Memory B cell (primary cell): ENCODE results near the gene MOV10L1.
A peak's percentile ranks its signal among the peaks of the same experiment; 100 is the strongest.

Experiments
- ATAC-seq: fragments of 150-1000 bp; cut with Tn5 transposase; 2 replicates; pipeline ENCODE4 v1.10.0; 2021; ENCODE audit warnings: low read depth, mild to moderate bottlenecking, moderate library complexity
- DNase-seq, 2 donors: peaks; one replicate each; pipeline ENCODE4 v3.0.0; 2022; ENCODE audit warnings: low spot score in 2 of 2
- H3K27ac Mint-ChIP-seq: one replicate; pipeline ENCODE4 v1.8.0; 2022; ENCODE audit warnings: mild to moderate bottlenecking, moderate library complexity, mixed read lengths
- H3K27me3 Mint-ChIP-seq: one replicate; pipeline ENCODE4 v1.8.0; 2022; ENCODE audit warnings: mixed read lengths
- H3K36me3 Mint-ChIP-seq: one replicate; pipeline ENCODE4 v1.8.0; 2022; ENCODE audit warnings: mild to moderate bottlenecking, mixed read lengths
- H3K4me1 Mint-ChIP-seq: one replicate; pipeline ENCODE4 v1.8.0; 2022; ENCODE audit warnings: mixed read lengths
- H3K4me3 Mint-ChIP-seq: one replicate; pipeline ENCODE4 v1.8.0; 2022; ENCODE audit warnings: mild to moderate bottlenecking, moderate library complexity, mixed read lengths
- H3K9me3 Mint-ChIP-seq: one replicate; pipeline ENCODE4 v1.8.0; 2022; ENCODE audit warnings: mixed read lengths

The MOV10L1 gene

DNA sequence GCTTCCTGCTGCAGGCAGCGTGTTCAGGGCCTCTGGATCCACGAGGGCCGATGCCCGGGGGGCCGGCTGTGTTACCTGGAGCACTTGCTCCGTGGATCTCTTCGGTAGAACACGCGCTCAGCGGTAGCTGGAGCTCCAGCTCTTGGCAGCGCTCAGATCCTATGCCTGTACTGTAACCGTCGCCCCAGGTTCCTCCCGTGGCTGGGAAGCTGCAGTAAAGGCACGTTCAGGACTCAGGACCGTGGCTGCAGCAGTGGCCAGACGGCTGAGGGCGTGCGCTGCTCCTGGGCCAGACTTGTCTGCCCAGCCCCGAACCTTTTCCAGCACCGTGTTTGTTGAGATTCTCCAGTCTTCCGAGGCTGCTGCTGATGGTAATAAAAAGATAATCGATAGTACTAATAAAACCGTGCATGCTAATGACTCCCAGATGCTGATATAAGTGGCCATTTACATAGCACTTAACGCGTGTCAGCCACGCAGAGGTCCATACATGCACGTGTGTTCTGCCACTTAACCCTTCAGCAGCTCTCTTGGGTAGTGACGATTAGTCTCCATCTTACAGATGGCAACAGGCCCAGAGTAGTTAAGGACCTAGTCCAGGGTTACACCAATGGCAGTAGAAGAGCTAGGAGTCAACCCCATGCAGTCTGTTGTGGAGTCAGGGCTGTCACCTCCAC is 1.4 kb downstream of the MOV10L1 start:
- H3K27ac Mint-ChIP-seq, result no peak overlapping the region
- ATAC-seq (no peak), DNase-seq (no peak)
- no peaks in the 10 kb centered on the region for H3K4me1 Mint-ChIP-seq
- peaks cover 10% of the 10 kb centered on the region for H3K9me3 Mint-ChIP-seq
- H3K4me3 Mint-ChIP-seq, result no peak overlapping the region
- H3K27me3 Mint-ChIP-seq, result peaks cover 7% of the 10 kb centered on the region
- H3K36me3 Mint-ChIP-seq, result peaks cover 6% of the 10 kb centered on the region

DNA sequence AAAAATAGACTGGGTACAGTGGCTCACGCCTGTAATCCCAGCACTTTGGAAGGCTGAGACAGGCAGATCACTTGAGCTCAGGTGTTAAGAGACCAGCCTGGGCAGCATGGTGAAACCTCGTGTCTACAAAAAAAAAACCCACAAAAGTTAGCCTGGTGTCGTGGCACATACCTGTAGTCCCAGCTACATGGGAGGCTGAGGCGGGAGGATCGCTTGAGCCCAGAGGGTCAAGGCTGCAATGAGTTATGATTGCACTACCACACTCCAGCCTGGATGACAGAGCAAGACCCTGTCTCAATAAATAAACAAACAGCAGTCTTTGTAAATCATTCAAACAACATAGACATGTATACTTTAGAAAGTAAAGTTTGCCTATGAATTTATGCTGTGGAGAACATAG is 2.5 kb downstream of the MOV10L1 start:
- ATAC-seq (no peak), DNase-seq (no peak)
- Mint-ChIP-seq H3K27ac (no peak overlapping the region), H3K9me3 (peaks cover 3% of the 10 kb centered on the region), H3K36me3 (peaks cover under 1% of the 10 kb centered on the region), H3K4me3 (no peak overlapping the region), H3K4me1 (no peaks in the 10 kb centered on the region), H3K27me3 (peaks cover 6% of the 10 kb centered on the region)

DNA sequence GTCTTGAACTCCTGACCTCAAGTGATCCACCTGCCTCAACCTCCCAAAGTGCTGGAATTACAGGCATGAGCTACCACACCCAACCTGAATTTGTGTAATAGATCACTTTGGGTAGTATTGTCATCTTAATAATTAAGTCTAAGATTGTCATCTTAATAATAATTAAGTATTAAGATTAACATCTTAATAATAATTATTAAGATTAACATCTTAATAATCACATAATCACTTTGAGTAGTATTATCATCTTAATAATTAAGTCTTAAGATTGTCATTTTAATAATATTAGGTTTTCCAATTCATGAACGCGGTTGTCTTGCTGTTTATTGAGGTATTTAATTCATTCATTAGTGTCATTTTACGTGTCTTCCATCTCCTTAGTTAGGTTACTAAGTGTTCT is 8.2 kb downstream of the MOV10L1 start:
- H3K27me3 Mint-ChIP-seq, result peaks cover 18% of the 10 kb centered on the region
- H3K27ac Mint-ChIP-seq, result no peak overlapping the region
- ATAC-seq, result no peak
- no peak for DNase-seq
- no peaks in the 10 kb centered on the region for H3K36me3 Mint-ChIP-seq
- no peaks in the 10 kb centered on the region for H3K9me3 Mint-ChIP-seq
- H3K4me3 Mint-ChIP-seq, result no peak overlapping the region
- H3K4me1 Mint-ChIP-seq, result peaks cover 9% of the 10 kb centered on the region

DNA sequence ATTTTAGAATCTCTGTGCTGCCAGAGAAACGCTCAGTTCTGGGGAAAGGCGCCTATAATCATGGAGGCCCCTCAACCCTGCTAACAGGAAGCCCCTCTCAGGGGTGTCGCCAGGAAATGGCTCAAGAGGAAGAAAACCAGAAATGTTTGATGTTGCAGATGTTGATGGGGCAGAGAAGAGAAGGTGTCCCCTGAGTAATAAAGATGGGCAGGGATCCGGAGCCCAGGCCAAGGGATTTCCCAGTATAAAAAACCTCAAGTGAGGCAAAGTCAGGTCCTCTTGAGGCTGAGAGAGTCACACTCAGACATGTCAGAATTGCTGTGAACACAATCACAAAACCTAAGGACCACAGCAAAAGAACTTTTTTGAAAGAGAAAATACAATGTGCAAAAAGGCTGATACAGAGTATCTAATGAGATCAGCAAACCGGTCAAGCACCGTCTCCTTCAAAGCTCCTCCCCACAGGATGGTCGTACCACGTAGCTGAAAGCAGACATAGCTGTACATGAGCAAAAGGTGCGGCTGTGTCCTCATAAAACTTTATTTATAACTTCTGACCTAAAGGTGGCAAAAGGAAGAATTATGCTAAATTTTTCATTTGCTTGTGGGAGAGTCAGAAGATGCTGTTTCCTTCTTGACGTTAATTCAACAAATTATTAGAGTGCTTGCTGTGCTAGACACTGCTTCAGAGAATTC is 12.2 kb downstream of the MOV10L1 start:
- H3K4me3 Mint-ChIP-seq, result no peak overlapping the region
- peak; percentile 52 for ATAC-seq
- H3K36me3 Mint-ChIP-seq, result no peaks in the 10 kb centered on the region
- peaks cover 12% of the 10 kb centered on the region for H3K27me3 Mint-ChIP-seq
- DNase-seq, result no peak
- no peak overlapping the region for H3K27ac Mint-ChIP-seq
- H3K4me1 Mint-ChIP-seq, result peaks cover 13% of the 10 kb centered on the region
- no peaks in the 10 kb centered on the region for H3K9me3 Mint-ChIP-seq

DNA sequence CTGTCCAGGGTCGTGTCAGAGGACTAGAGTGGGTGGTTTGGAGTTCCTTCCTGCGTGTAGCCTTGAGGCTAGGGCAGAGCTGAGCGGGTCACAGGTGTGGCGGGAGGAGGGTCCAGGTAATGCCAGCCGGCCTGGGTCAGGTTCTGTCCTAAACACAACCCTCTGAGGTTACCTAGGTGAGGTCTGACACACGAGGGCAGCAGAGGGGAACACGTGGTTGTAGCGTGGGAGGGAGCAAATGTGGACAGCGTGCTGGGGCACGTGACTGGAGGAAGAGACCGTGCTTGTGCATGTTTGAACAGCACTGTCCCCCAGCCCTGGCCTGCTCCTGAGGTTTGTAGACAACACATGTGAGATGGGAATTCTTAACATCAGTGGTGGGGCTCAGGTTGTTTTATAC is 13.1 kb downstream of the MOV10L1 start:
- Mint-ChIP-seq H3K27ac (no peak overlapping the region), H3K27me3 (peaks cover 12% of the 10 kb centered on the region), H3K4me1 (peaks cover 13% of the 10 kb centered on the region), H3K36me3 (no peaks in the 10 kb centered on the region), H3K4me3 (no peak overlapping the region), H3K9me3 (no peaks in the 10 kb centered on the region)
- ATAC-seq, result peak; percentile 79
- no peak for DNase-seq

DNA sequence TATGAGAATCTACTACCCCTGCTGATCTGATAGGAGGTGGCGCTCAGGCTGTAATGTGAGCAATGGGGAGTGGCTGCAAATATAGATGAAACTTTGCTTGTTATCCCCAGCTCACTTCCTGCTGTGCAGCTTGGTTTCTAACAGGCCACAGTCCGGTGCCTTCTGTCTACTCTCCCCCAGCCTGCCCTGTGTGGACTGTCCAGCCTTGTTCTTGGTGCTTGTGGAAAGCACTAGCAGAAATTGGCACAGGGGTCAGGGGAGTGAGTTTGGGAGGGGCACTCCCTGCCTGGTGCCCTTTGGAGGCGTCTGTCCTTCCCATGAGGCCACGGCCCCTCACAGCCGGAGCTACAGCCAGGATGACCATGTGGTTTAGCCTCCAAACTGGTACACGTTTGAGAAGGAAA is 14.3 kb downstream of the MOV10L1 start:
- no peak overlapping the region for H3K27ac Mint-ChIP-seq
- ATAC-seq (no peak), DNase-seq (no peak)
- no peaks in the 10 kb centered on the region for H3K36me3 Mint-ChIP-seq
- H3K27me3 Mint-ChIP-seq, result peaks cover 10% of the 10 kb centered on the region
- H3K9me3 Mint-ChIP-seq, result no peaks in the 10 kb centered on the region
- no peak overlapping the region for H3K4me3 Mint-ChIP-seq
- peaks cover 13% of the 10 kb centered on the region for H3K4me1 Mint-ChIP-seq

DNA sequence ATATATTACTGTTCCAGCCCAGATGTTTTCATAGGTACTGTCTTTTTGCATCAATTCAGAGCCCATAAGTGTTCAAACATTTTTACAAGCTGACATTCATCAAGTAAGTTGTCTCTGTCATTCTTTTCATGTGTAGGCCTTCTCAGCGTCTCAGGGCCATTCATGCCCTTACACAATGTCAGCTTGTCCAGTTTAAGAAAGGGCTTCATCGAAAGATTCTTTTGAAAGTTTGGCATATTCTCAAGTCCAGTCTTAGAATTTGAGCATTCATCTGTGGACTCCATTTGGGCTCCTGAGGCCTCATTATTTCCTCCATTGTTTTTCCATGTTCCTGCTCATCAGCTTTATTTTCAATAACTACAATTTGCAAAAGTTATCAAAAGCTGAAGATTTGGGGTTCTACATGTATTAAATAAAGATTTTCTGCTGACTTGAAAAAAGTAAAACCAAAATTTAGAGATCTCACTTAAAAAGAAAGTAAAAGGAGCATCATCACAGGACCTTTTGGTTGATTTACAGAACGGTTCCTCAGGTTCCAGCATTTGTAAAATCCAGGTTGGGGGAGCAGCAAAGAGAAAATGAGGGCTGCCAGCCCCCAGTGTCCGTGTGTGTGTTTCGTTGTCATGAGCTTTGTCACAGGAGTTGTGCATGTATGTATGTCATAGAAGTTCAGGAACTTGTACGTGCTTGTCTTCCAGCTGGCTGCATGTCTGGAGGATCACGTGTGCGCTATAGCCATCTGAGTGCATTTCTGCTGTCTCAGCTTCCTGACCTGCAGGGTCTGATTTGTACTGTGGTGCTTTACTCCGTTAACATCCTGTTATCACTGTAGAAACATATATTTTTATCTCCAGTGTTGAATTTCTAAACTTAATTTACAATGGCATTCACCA is 15.6 kb downstream of the MOV10L1 start:
- H3K27ac Mint-ChIP-seq, result no peak overlapping the region
- H3K4me1 Mint-ChIP-seq, result peaks cover 13% of the 10 kb centered on the region
- H3K27me3 Mint-ChIP-seq, result peaks cover 8% of the 10 kb centered on the region
- H3K4me3 Mint-ChIP-seq, result no peak overlapping the region
- no peaks in the 10 kb centered on the region for H3K36me3 Mint-ChIP-seq
- peak; percentile 49 for ATAC-seq
- DNase-seq, result no peak
- H3K9me3 Mint-ChIP-seq, result no peaks in the 10 kb centered on the region

DNA sequence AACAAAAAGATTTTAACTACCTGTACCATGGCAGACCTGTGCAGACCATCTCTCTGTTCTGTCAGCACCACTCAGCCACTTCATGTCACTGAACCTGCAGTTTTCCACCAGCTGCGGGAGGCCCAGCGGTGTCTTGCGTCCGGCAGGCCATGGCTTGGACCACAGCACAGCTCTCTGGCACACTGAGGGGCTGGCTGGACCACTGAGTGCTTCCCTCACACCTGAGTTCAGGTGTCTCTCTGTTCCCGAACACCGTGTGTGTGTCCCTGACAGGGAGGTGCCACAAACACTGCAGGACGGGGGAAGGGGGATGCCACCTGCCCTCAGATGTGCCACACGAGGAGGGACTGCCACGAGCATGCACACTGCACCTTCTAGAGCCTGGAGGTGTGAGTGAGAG is 17.7 kb downstream of the MOV10L1 start:
- H3K27me3 Mint-ChIP-seq, result peaks cover 7% of the 10 kb centered on the region
- H3K4me3 Mint-ChIP-seq, result no peak overlapping the region
- DNase-seq (no peak), ATAC-seq (no peak)
- no peak overlapping the region for H3K27ac Mint-ChIP-seq
- H3K9me3 Mint-ChIP-seq, result no peaks in the 10 kb centered on the region
- H3K4me1 Mint-ChIP-seq, result peaks cover 8% of the 10 kb centered on the region
- no peaks in the 10 kb centered on the region for H3K36me3 Mint-ChIP-seq

DNA sequence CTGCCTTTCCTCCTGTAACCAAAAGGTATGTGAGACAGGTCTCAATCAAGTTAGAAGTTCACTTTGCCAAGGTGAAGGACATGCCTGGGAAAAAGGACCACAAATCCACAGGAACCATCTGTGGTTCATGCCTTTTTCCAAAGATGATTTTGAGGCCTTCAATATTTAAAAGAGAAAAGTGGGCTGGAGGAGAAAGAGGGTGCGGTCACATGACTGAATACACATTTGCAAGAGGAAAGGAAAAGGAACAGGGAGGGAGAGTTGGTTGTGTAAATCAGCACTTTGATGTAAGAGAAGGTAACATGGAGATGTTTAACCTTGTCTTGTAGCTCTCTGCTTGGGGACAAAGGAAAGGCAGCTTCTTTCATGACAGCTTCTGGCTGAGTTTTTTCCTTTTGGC is 21.2 kb downstream of the MOV10L1 start:
- H3K4me3 Mint-ChIP-seq, result no peak overlapping the region
- peaks cover 4% of the 10 kb centered on the region for H3K4me1 Mint-ChIP-seq
- no peaks in the 10 kb centered on the region for H3K9me3 Mint-ChIP-seq

DNA sequence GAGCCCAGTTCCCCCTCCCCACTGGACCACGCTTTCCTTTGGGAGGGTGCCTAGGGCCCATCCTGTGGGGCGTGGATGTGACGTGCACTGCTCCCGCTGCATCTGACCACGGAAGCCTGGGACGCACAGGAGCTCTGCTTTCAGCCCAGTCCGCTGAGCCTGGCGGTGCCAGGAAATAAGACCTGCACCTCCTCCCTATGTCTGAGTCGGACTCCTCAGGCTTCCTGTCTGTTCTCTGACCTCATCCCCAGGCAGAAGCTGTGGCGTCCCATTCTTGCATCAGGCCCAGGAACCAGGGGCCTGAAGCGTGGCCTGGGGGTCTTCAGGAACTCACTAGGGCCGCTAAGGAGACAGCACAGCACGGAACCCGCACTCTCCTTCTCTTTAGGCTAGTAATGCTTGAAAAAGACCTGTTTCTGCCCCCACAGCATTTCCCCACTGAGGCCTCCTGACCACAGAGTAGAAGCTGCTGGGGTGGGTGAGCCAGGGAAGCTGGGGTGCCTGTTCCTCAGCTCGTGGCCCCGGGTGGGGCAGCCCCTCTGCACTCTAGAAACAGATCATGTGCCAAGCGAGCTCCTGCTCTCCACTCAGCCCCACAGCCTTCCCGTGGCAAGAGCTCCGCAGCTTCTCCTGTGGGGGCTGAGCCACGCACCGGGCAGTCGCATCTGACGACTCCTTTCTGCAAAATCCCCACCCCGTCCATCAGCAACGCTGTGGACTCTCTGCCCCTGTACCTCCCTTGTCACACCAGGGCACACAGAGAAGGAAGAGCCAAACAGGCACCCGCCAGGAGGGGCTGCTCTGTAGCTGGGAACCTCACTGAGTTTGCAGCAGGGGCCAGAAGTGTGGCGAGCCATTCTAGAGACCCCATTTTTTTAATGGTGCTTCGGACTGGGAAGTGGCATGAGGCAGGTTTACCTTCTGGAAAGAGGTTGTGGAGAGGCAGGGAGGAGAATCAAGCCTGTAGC is 22.6 kb downstream of the MOV10L1 start:
- no peaks in the 10 kb centered on the region for H3K36me3 Mint-ChIP-seq
- no peak for DNase-seq
- no peak overlapping the region for H3K4me3 Mint-ChIP-seq
- H3K4me1 Mint-ChIP-seq, result peaks cover 4% of the 10 kb centered on the region
- ATAC-seq, result no peak
- H3K27ac Mint-ChIP-seq, result no peak overlapping the region
- no peaks in the 10 kb centered on the region for H3K9me3 Mint-ChIP-seq
- peaks cover 7% of the 10 kb centered on the region for H3K27me3 Mint-ChIP-seq

More for the DNA sequence above, 21.2 kb downstream of the MOV10L1 start:
- DNase-seq (no peak), ATAC-seq (no peak)
- no peaks in the 10 kb centered on the region for H3K36me3 Mint-ChIP-seq
- peaks cover 7% of the 10 kb centered on the region for H3K27me3 Mint-ChIP-seq
- no peak overlapping the region for H3K27ac Mint-ChIP-seq

DNA sequence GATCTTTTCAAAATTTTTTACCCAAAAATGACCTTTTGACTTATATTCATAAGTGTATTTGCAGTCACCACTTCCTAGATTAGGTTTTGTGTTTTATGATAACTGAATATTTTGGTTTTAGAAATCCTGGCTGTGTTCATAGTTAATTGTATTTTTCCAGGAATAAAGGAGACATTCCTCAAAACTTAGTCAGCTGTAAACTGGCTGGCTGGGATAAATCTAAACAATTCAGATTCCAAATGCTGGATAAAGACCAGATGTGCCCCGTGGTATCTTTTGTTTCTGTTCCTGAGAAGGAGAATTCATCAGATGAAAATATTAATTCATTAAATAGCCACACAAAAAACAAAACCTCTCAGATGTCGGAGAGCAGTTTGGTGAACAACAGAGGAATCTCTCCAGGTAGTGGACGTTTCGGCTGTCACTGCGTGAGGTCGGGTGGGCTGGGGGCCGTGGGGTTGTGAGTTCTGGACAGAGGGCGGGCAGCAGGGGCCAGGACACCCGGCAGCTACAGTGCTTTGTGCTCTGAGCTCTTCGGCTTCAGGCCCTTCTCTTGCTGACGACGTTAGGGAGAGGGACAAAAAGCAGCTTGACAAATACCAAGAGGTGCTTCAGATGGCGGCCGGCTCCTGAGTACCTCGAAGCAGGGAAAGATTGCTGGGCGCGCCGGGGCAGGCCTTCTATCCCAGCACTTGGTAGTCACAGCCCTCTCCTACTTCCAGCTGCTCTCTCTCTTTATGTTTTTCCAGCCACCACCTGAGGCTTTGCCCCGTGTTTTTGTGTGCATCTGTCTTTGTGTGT is 24.6 kb downstream of the MOV10L1 start:
- H3K4me1 Mint-ChIP-seq, result peaks cover 4% of the 10 kb centered on the region
- no peak overlapping the region for H3K27ac Mint-ChIP-seq
- DNase-seq, result no peak
- no peak overlapping the region for H3K4me3 Mint-ChIP-seq
- peaks cover 14% of the 10 kb centered on the region for H3K27me3 Mint-ChIP-seq
- no peak for ATAC-seq
- no peaks in the 10 kb centered on the region for H3K9me3 Mint-ChIP-seq
- no peaks in the 10 kb centered on the region for H3K36me3 Mint-ChIP-seq

DNA sequence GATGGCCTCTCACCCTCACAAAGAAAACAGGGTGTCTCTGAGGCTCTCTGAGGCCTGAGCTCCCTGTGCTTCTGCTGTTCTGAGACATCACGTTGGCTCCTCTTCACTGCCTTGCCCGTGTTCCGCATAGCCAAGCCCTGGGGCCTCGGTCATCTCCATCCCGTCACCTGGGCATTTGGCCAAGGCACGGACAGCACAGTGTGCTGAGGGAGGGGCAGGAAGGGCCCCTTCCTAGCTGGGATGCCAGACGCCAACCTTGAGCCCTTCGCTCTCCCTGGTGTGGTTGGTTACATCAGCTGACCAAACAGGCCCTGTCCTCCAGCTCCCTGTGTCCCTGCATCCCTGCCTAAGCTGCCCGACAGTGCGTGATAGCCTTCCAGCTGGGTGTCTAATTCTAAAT is 25.9 kb downstream of the MOV10L1 start:
- Mint-ChIP-seq H3K27ac (no peak overlapping the region), H3K4me1 (peaks cover 4% of the 10 kb centered on the region), H3K27me3 (peaks cover 17% of the 10 kb centered on the region), H3K36me3 (no peaks in the 10 kb centered on the region), H3K9me3 (no peaks in the 10 kb centered on the region), H3K4me3 (no peak overlapping the region)
- no peak for ATAC-seq
- no peak for DNase-seq
